Activated T-helper 1 cell treated with anti-CD3 and anti-CD28 coated beads, Interleukin-12 subunit alpha, Interleukin-12 subunit beta, Interleukin-2, Interleukin-4 antibody, amounts not matched to agents 30 ng/mL and 10 ng/mL and 1 ng/mL, durations not matched to agents 14 hours and 24 hours and 36 hours (primary cell): ENCODE measurements around the gene NUP43. TPM values are rescaled to one million over a fixed set of nuclear protein-coding genes. Genes with fewer than 3 reads are reported as not detected.
"Not testable (repeated sequence)": the region's sequence is repeated elsewhere in the genome, so short reads cannot be mapped to it uniquely, and the experiment has no call there.

Experiments
- DNase-seq: peaks from one replicate; pipeline ENCODE4 v3.0.0; 2021; ENCODE audit warnings: low spot score
- H3K27ac Mint-ChIP-seq: one replicate; pipeline ENCODE4 v1.8.0; 2021; ENCODE audit warnings: mild to moderate bottlenecking, mixed read lengths
- H3K27me3 Mint-ChIP-seq: one replicate; pipeline ENCODE4 v1.8.0; 2022; ENCODE audit warnings: mild to moderate bottlenecking, moderate library complexity, mixed read lengths; ENCODE audit not compliant: insufficient read depth
- H3K36me3 Mint-ChIP-seq: one replicate; pipeline ENCODE4 v1.8.0; 2021; ENCODE audit warnings: low read depth, mixed read lengths
- H3K4me1 Mint-ChIP-seq: one replicate; pipeline ENCODE4 v1.8.0; 2021; ENCODE audit warnings: low read depth, mixed read lengths
- H3K4me3 Mint-ChIP-seq: one replicate; pipeline ENCODE4 v1.8.0; 2021; ENCODE audit warnings: mild to moderate bottlenecking, moderate library complexity, mixed read lengths
- H3K9me3 Mint-ChIP-seq: one replicate; pipeline ENCODE4 v1.8.0; 2021; ENCODE audit warnings: mixed read lengths
- intact Hi-C: fragments of 100-400 bp; cut with micrococcal nuclease; formaldehyde crosslinking; loops from one replicate; pipeline ENCODE4 v1.15.1; 2024
- total RNA-seq: library from RNA; stranded (reverse); gene quantifications from 2 replicates; pipeline ENCODE4 v1.2.3, GENCODE V29; 2022

NUP43 gene
- total RNA-seq, 1 donor from 2014 or later, result 81.3 TPM

- Mint-ChIP-seq H3K9me3 (no peaks in the 10 kb centered on the region), H3K4me3 (no peak overlapping the region), H3K36me3 (peaks cover 12% of the 10 kb centered on the region), H3K4me1 (peaks cover 9% of the 10 kb centered on the region), H3K27me3 (no peaks in the 10 kb centered on the region), H3K27ac (no peak overlapping the region)
- intact Hi-C loops, result no loop called here
- no peak for DNase-seq
Observed at GRCh38 chr6:149755300-149756260, 9.3 kb upstream of the NUP43 start.

- H3K4me3 Mint-ChIP-seq, result no peak overlapping the region
- H3K27me3 Mint-ChIP-seq, result no peaks in the 10 kb centered on the region
- H3K27ac Mint-ChIP-seq, result no peak overlapping the region
- DNase-seq, result no peak
- H3K4me1 Mint-ChIP-seq, result peaks cover 12% of the 10 kb centered on the region
- H3K36me3 Mint-ChIP-seq, result peaks cover 9% of the 10 kb centered on the region
- intact Hi-C loops, result no loop called here
- H3K9me3 Mint-ChIP-seq, result no peaks in the 10 kb centered on the region
Observed at GRCh38 chr6:149754548-149754947, 8.2 kb upstream of the NUP43 start.

- H3K27ac Mint-ChIP-seq, intact Hi-C loops, H3K4me3 Mint-ChIP-seq, H3K36me3 Mint-ChIP-seq, H3K27me3 Mint-ChIP-seq, DNase-seq, H3K9me3 Mint-ChIP-seq: not testable (repeated sequence)
- H3K4me1 Mint-ChIP-seq, result peaks cover 16% of the 10 kb centered on the region
Observed at GRCh38 chr6:149753374-149753637, 7.0 kb upstream of the NUP43 start.

- H3K9me3 Mint-ChIP-seq, result no peaks in the 10 kb centered on the region
- peaks cover 16% of the 10 kb centered on the region for H3K4me1 Mint-ChIP-seq
- peaks cover 7% of the 10 kb centered on the region for H3K36me3 Mint-ChIP-seq
- H3K4me3 Mint-ChIP-seq, result peak overlapping the region; percentile 5
- no peak overlapping the region for H3K27ac Mint-ChIP-seq
- no peaks in the 10 kb centered on the region for H3K27me3 Mint-ChIP-seq
- DNase-seq, result no peak
- intact Hi-C loops, result no loop called here
Observed at GRCh38 chr6:149752600-149753373, 6.5 kb upstream of the NUP43 start.

GRCh38 chr6:149751920-149752319 lies 5.6 kb upstream of the NUP43 start:
- H3K4me1 Mint-ChIP-seq, result peaks cover 21% of the 10 kb centered on the region

GRCh38 chr6:149751239-149751638 lies 4.9 kb upstream of the NUP43 start:
- DNase-seq, result no peak
- Mint-ChIP-seq H3K9me3 (no peaks in the 10 kb centered on the region), H3K4me1 (peaks cover 27% of the 10 kb centered on the region), H3K27me3 (no peaks in the 10 kb centered on the region), H3K36me3 (peaks cover 6% of the 10 kb centered on the region), H3K27ac (no peak overlapping the region), H3K4me3 (peak overlapping the region; percentile 87)
- intact Hi-C loops, result no loop called here

More at GRCh38 chr6:149751920-149752319, 5.6 kb upstream of the NUP43 start:
- DNase-seq, intact Hi-C loops, H3K36me3 Mint-ChIP-seq, H3K27ac Mint-ChIP-seq, H3K9me3 Mint-ChIP-seq, H3K27me3 Mint-ChIP-seq: not testable (repeated sequence)
- H3K4me3 Mint-ChIP-seq, result peak overlapping the region; percentile 7

- H3K36me3 Mint-ChIP-seq, result peaks cover 3% of the 10 kb centered on the region
- peak overlapping the region; percentile 87 for H3K4me3 Mint-ChIP-seq
- no peaks in the 10 kb centered on the region for H3K27me3 Mint-ChIP-seq
- DNase-seq, result peak; percentile 42
- peak overlapping the region; percentile 83 for H3K27ac Mint-ChIP-seq
- H3K4me1 Mint-ChIP-seq, result peaks cover 30% of the 10 kb centered on the region
- intact Hi-C loops, result loop anchor here (1.0 kb wide), 1 partner anchor 184 kb away; the partner anchor contains the start of gene GINM1
- no peaks in the 10 kb centered on the region for H3K9me3 Mint-ChIP-seq
Observed at GRCh38 chr6:149750136-149750609, 3.8 kb upstream of the NUP43 start.

- no peaks in the 10 kb centered on the region for H3K27me3 Mint-ChIP-seq
- H3K4me1 Mint-ChIP-seq, result peaks cover 31% of the 10 kb centered on the region
- H3K4me3 Mint-ChIP-seq, result peak within 1 kb of the TSS; percentile 87
- peaks cover 3% of the 10 kb centered on the region for H3K36me3 Mint-ChIP-seq
- H3K9me3 Mint-ChIP-seq, result no peaks in the 10 kb centered on the region
- peak; percentile 93 for DNase-seq
- intact Hi-C loops, result loop anchor here (1.0 to 5.0 kb wide), 5 partner anchors 101 to 1703 kb away; partner anchors contain the start of genes GINM1, KATNA1, PPIL4 and RMND1
- peak within 1 kb of the TSS; percentile 87 for H3K27ac Mint-ChIP-seq
Observed at GRCh38 chr6:149749594-149750135, 3.3 kb upstream of the NUP43 start, which contains the start of gene PCMT1. Gene PCMT1, plus strand, starts transcription at chr6:149749741. Its CDS starts 161 bp downstream, at chr6:149749902.

GRCh38 chr6:149749082-149749593 lies 2.8 kb upstream of the NUP43 start:
- H3K4me3 Mint-ChIP-seq, result peak overlapping the region; percentile 87
- H3K27ac Mint-ChIP-seq, result peak overlapping the region; percentile 87
- H3K4me1 Mint-ChIP-seq, result peaks cover 31% of the 10 kb centered on the region
- not testable (repeated sequence) for DNase-seq, H3K9me3 Mint-ChIP-seq, H3K36me3 Mint-ChIP-seq, H3K27me3 Mint-ChIP-seq
- intact Hi-C loops, result loop anchor here (1.0 to 5.0 kb wide), 4 partner anchors 101 to 1703 kb away; partner anchors contain the start of genes KATNA1, PPIL4 and RMND1

- not testable (repeated sequence) for DNase-seq, H3K27me3 Mint-ChIP-seq, H3K9me3 Mint-ChIP-seq
- peak overlapping the region; percentile 87 for H3K27ac Mint-ChIP-seq
- peak overlapping the region; percentile 99 for H3K4me3 Mint-ChIP-seq
- intact Hi-C loops, result loop anchor here (5.0 kb wide), 2 partner anchors 262 to 1707 kb away; partner anchors contain the start of gene RMND1
- peaks cover 25% of the 10 kb centered on the region for H3K4me1 Mint-ChIP-seq
- peaks cover 17% of the 10 kb centered on the region for H3K36me3 Mint-ChIP-seq
Observed at GRCh38 chr6:149745252-149745651, 1.1 kb downstream of the NUP43 start.

GRCh38 chr6:149734915-149735314 lies 11.4 kb downstream of the NUP43 start:
- Mint-ChIP-seq H3K4me1 (no peaks in the 10 kb centered on the region), H3K9me3 (no peaks in the 10 kb centered on the region), H3K36me3 (peaks cover 17% of the 10 kb centered on the region), H3K27ac (no peak overlapping the region), H3K27me3 (no peaks in the 10 kb centered on the region), H3K4me3 (no peak overlapping the region)
- intact Hi-C loops, result no loop called here
- no peak for DNase-seq

- DNase-seq, result no peak
- Mint-ChIP-seq H3K9me3 (no peaks in the 10 kb centered on the region), H3K4me3 (no peak overlapping the region), H3K27ac (no peak overlapping the region), H3K4me1 (peaks cover 17% of the 10 kb centered on the region), H3K27me3 (no peaks in the 10 kb centered on the region), H3K36me3 (peaks cover 20% of the 10 kb centered on the region)
- intact Hi-C loops, result no loop called here
Observed at GRCh38 chr6:149733089-149733720, 13.1 kb downstream of the NUP43 start.
